Chondrocyte (in vitro differentiated cells): ENCODE results near the gene SH3BGRL. TPM values are rescaled to one million over a fixed set of nuclear protein-coding genes. Genes with fewer than 3 reads are reported as not detected.

ENCODE experiments used
- DNase-seq: peaks from one replicate; pipeline ENCODE4 v3.0.0; 2021; ENCODE audit warnings: mixed read lengths, low spot score
- H3K27ac Mint-ChIP-seq: one replicate; pipeline ENCODE4 v1.8.0; 2021; ENCODE audit warnings: mild to moderate bottlenecking, moderate library complexity, mixed read lengths; ENCODE audit not compliant: unreplicated experiment
- H3K27me3 Mint-ChIP-seq: 2 replicates; pipeline ENCODE4 v1.8.0; 2021; ENCODE audit warnings: low read depth, mixed read lengths
- H3K36me3 Mint-ChIP-seq: 2 replicates; pipeline ENCODE4 v1.8.0; 2021; ENCODE audit warnings: low read depth, mixed read lengths
- H3K4me1 Mint-ChIP-seq: 2 replicates; pipeline ENCODE4 v1.8.0; 2021; ENCODE audit warnings: low read depth, mild to moderate bottlenecking, mixed read lengths
- H3K4me3 Mint-ChIP-seq: one replicate; pipeline ENCODE4 v1.8.0; 2021; ENCODE audit warnings: mild to moderate bottlenecking, moderate library complexity, mixed read lengths; ENCODE audit not compliant: unreplicated experiment
- H3K9me3 Mint-ChIP-seq: 2 replicates; pipeline ENCODE4 v1.8.0; 2021; ENCODE audit warnings: low read depth, mixed read lengths
- total RNA-seq: library from RNA; stranded (reverse); gene quantifications from 3 replicates; pipeline ENCODE4 v1.2.1, GENCODE V29; 2021
- TF ChIP-seq, protein P1 (sequence below): fragments of 200-600 bp; sonication (generic); IDR thresholded peaks from 2 replicates; pipeline ENCODE4 v1.5.0; 2021; ENCODE audit warnings: antibody characterized with exemption, mild to moderate bottlenecking, moderate library complexity

Gene SH3BGRL
- total RNA-seq, 1 donor from 2014 or later: 152 TPM

DNA sequence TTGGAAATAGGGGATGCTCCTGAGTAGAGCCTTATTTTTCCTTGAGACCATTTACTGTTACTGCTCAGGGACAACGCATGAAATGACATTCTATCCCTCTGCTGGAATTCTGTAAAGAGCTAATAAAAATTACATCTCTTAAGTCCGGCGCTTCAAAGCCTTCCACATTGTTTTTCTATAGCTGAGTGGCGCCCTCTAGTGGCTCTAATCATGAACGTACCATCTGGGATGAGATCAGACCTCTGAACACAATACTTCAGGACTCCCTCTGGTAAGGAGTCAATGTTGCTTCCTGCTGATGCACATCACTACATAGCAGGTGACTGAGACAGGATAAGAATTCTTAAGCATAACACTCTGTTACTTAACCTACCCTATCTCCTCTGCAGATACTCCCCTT lies 6.2 kb upstream of the SH3BGRL start:
- peaks cover 2% of the 10 kb centered on the region for H3K36me3 Mint-ChIP-seq
- no peaks in the 10 kb centered on the region for H3K27me3 Mint-ChIP-seq
- H3K4me3 Mint-ChIP-seq: no peak overlapping the region
- peaks cover 2% of the 10 kb centered on the region for H3K4me1 Mint-ChIP-seq
- TF ChIP-seq, protein P1, sequence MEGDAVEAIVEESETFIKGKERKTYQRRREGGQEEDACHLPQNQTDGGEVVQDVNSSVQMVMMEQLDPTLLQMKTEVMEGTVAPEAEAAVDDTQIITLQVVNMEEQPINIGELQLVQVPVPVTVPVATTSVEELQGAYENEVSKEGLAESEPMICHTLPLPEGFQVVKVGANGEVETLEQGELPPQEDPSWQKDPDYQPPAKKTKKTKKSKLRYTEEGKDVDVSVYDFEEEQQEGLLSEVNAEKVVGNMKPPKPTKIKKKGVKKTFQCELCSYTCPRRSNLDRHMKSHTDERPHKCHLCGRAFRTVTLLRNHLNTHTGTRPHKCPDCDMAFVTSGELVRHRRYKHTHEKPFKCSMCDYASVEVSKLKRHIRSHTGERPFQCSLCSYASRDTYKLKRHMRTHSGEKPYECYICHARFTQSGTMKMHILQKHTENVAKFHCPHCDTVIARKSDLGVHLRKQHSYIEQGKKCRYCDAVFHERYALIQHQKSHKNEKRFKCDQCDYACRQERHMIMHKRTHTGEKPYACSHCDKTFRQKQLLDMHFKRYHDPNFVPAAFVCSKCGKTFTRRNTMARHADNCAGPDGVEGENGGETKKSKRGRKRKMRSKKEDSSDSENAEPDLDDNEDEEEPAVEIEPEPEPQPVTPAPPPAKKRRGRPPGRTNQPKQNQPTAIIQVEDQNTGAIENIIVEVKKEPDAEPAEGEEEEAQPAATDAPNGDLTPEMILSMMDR: peak; percentile 78
- DNase-seq: no peak
- no peak overlapping the region for H3K27ac Mint-ChIP-seq
- peaks cover 6% of the 10 kb centered on the region for H3K9me3 Mint-ChIP-seq

DNA sequence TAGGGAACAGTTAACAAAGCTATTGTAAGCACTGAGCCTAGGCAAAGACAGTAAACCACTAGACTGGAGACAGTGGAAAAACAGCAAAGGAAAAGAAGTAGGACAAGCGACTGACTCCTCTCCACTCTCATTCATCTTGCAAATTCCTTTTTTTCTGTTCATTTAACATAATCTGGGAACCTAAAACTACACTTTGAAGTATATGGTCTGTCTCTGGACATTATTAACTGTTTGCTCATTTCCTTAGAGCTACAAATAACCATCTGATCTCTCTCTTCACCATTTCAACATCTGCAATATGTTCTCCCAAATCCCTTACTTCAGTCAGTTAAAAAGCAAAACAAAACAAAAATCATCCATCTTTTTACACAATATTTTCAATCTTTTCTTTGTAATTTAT lies 831 bp upstream of the SH3BGRL start:
- H3K4me3 Mint-ChIP-seq: peak overlapping the region; percentile 84
- H3K27me3 Mint-ChIP-seq: no peaks in the 10 kb centered on the region
- peaks cover 28% of the 10 kb centered on the region for H3K4me1 Mint-ChIP-seq
- peaks cover 10% of the 10 kb centered on the region for H3K9me3 Mint-ChIP-seq
- H3K36me3 Mint-ChIP-seq: peaks cover 2% of the 10 kb centered on the region
- DNase-seq: no peak
- H3K27ac Mint-ChIP-seq: peak overlapping the region; percentile 94
- TF ChIP-seq, protein P1: no peak

DNA sequence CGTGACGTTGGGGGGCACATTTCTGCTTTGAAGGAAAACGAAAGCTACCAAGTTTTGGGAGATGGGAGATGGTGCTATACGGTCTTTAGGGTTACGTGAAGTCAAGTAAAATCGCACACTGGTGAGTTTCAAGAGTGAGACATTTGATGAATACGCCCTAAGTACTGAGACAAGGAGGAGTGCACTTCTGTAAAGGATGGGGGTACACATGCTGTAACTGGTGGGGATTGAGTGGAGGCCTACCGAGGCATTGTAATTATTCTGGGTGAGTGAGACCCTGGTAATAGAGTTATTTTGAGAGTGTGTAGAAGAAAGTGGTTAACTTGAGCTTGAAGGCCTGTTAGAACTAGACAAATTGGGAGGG lies 536 bp downstream of the SH3BGRL start:
- TF ChIP-seq, protein P1: no peak
- Mint-ChIP-seq H3K36me3 (peaks cover 2% of the 10 kb centered on the region), H3K27me3 (no peaks in the 10 kb centered on the region), H3K27ac (peak overlapping the region; percentile 94), H3K4me3 (peak overlapping the region; percentile 84), H3K4me1 (peaks cover 34% of the 10 kb centered on the region), H3K9me3 (peaks cover 7% of the 10 kb centered on the region)
- no peak for DNase-seq

DNA sequence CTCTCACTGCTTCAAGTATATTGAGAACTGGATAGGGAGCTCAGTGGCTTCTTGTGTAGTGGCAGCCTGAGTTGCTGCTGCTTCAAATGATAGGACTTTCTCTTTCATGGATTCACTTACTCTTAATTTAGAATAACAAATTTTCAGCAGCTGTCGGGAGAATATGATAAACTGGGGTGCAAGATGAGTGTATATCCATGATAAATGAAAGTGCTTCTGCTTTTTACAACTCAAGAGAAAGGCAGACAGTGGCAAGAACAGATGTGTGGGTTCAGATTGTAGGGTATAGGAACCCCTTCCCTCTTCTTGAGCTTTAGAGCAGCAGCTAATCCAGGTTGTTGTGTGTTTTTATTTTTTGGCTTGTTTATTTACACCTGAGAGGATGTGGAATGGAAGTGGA lies 1.0 kb downstream of the SH3BGRL start:
- Mint-ChIP-seq H3K9me3 (peaks cover 9% of the 10 kb centered on the region), H3K4me1 (peaks cover 34% of the 10 kb centered on the region), H3K4me3 (peak overlapping the region; percentile 84), H3K27ac (peak overlapping the region; percentile 94), H3K36me3 (no peaks in the 10 kb centered on the region), H3K27me3 (no peaks in the 10 kb centered on the region)
- DNase-seq: no peak
- TF ChIP-seq, protein P1: no peak

DNA sequence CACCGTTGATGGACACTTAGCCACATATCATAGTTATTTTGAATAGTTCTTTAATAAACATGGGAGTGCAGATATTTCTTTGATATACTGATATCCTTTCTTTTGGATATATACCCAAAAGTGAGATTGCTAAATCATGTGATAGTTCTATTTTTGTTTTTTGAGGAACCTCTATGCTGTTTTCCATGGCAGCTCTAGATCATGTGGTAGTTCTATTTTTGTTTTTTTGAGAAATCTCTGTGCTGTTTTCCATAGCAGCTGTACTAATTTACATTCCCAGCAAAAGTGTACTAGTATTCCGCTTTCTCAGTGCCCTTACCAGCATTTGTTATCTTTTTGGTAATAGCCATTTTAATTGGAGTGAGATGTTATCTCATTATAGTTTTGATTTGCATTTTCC lies 3.6 kb downstream of the SH3BGRL start:
- TF ChIP-seq, protein P1: no peak
- H3K9me3 Mint-ChIP-seq: peaks cover 8% of the 10 kb centered on the region
- no peaks in the 10 kb centered on the region for H3K36me3 Mint-ChIP-seq
- no peak overlapping the region for H3K4me3 Mint-ChIP-seq
- H3K4me1 Mint-ChIP-seq: peaks cover 42% of the 10 kb centered on the region
- DNase-seq: no peak
- no peaks in the 10 kb centered on the region for H3K27me3 Mint-ChIP-seq
- H3K27ac Mint-ChIP-seq: no peak overlapping the region
